HG02852 (cell line): Measurements from ENCODE around the gene PLXNA4.

Source experiments
- ATAC-seq: cut with Tn5 transposase; IDR thresholded peaks from one replicate; pipeline ENCODE4 v1.9.1; 2021; ENCODE audit warnings: mild to moderate bottlenecking, moderate library complexity; ENCODE audit not compliant: unreplicated experiment

Gene PLXNA4

DNA sequence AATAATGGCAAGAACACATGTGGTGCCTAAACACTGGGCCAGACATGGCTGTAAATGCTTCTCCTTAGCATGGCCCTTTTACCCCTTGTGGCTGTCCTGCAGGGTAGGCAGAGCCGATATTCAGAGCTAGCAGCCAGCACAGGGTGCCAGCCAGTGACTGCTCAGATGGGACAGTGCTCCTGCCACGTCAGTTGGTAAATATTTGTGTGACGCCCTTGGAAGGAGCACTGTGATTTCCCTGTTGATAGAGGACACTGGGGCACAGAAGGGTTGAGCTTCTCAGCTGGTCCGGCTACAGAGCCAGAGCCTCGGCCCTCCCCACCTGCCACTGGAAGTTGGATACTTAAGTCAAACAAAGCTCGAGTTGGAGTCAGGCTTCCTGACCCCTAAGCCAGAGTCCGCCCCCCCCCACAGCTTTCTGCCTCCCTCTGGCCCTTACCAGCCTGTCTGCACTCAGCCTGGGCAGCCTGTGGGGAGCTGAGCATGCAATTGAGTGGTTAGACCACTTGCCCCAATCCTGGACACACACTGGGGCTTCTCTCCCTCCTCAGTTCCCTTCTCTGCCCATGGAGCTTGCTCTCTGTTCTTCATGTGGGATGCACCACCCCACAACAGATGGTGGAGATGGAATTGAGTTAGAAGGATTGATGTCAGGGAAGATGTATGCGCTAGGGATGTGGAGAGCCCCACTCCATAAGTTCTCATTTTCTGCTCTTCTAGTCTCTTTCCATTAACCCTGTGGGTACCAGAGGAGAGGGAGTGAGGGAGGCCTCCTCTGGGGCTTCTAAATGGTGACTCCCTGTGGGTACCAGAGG is 350.8 kb downstream of the PLXNA4 start:
- no peak for ATAC-seq

DNA sequence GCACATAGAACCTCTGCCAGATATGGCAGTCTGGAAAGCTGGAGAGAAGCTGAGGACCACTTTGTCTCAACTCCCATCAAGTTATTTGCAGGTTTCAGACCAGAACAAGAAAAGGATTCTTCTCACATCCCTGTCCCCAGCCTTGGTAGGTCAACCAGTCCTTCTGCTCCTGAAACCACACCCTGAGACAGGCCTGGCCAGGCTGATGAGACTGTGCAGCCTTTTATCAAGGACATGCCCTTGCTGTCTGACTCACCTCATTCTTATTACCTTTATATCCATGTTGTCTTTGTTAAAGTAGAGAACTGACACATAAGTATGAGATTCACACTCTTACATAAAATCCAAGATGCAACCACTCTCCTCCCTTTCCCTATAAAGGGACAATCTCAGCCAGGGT is 354.9 kb downstream of the PLXNA4 start:
- no peak for ATAC-seq

DNA sequence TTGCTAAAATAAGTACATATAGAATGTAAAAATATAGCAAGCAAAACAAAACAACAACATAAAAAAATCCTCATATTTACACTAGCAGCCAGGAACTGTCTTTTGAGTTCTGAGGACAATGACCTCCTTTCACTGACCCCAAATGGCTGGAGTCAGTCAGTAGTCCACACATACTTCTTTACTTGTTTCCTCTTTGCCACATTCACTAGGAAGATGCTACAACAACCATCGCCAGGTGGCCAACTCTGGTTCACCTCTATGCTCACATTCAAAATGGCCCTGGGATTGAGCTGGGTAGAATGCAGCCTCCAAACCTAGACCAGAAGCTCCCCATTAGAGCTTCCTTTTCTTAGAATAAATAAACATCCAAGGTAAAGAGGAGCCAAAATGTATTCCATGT is 356.2 kb downstream of the PLXNA4 start:
- no peak for ATAC-seq

DNA sequence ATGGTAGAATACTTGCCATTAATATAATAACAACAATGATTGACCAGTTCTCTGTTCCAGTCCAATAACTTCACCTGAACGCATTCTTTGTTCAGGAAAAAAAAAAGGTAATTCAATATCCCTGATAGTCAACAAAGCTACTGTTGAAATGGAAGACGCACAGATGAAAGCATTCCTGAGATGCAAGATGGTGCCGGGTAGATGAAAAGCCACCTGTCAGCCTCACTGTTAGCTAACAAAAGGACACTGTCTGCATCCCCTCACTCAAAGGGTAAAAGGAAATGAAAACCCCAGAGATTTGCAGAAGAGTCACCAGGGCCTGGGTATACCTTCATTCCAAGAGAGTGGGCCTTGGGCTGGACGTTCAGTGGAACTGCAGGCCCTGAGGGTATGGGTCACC is 357.4 kb downstream of the PLXNA4 start:
- no peak for ATAC-seq

GRCh38 chr7:132216847-132217525 is 359.3 kb downstream of the PLXNA4 start:
- ATAC-seq, result no peak

GRCh38 chr7:132214452-132214851 is 361.8 kb downstream of the PLXNA4 start:
- ATAC-seq, result no peak

- ATAC-seq, result no peak
These were observed 362.7 kb downstream of the PLXNA4 start for GRCh38 chr7:132213583-132213982.

DNA sequence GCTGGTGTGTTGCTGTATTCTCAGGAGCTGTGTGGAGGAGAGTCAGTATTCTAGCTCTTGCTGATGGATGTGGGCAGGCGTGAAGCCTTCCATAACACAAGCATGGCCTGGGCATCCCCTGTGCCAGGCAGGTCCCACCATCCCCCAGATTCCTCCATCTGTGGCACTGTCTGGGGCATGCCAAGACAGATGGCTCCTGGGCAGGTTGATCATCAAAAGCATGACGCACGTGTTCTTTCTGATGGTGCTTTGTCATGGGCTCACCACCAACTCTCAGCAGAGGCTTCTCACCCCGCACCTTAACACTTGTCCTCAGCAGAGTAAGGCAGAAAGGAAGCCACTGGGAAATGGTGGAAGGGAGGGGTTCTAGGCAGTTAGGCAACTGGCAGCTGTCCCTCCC is 364.3 kb downstream of the PLXNA4 start:
- no peak for ATAC-seq

GRCh38 chr7:132210821-132211220 is 365.4 kb downstream of the PLXNA4 start:
- no peak for ATAC-seq

DNA sequence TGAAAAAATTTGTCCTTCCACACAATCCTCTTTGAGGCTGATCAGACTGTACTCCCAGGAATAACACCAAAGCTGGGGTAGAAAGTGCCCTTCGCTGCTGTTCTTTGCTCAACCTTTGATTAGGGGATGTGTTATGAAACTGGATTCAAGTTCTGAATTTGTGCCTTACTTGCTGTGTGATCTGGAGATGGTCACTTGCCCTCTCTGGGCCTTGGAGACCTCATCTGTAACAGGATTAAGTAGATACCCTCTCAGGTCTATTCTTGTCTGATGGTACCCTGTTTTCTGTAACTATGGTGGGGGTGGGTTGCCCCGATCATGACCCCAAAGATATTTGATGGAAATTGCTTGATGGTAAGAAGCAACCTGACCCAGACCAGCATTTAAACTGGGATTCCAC is 368.5 kb downstream of the PLXNA4 start:
- no peak for ATAC-seq

- ATAC-seq, result no peak
These were observed 369.1 kb downstream of the PLXNA4 start for GRCh38 chr7:132207211-132207610.

GRCh38 chr7:132206594-132206993 is 369.7 kb downstream of the PLXNA4 start:
- ATAC-seq, result no peak

GRCh38 chr7:132205509-132205908 is 370.8 kb downstream of the PLXNA4 start:
- no peak for ATAC-seq

DNA sequence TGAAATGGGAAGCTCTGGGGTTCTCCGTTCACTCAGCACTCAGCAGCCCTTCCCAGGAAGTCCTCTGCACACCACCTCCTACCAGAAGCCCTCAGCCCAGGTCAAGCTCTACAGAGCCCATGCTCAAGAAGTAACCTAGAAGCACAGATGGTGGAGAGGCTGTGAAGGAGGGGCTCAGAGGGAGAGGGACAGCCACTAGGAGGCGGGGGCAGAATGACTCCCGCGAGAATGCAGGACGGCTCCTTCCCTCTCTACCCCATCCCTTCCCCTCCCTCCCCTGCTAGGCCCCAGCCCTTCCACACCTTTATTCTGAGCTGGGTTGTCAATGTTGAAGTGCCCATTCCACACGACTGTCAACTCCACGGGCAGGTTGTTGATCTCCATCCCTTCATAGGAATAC is 373.2 kb downstream of the PLXNA4 start:
- ATAC-seq, result no peak

DNA sequence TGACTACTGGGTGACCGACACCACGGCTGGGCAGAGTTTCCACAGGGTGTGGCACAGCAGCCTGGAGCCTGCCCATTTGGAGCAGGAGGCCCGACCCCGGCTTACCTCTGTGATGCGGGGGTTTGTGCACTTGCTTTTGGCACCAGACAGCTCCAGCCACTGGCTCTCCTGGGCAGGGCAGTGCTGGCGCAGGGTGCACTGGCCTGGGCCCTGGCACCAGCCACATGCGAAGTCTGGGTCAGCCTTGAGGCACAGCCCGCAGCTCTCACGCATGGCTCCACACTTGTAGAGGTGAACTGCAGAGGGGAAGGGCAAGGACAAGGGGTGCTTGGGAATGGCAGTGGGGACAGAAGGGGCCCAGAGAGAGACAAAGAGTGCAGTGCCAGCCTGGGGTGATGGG is 373.7 kb downstream of the PLXNA4 start:
- ATAC-seq, result no peak

DNA sequence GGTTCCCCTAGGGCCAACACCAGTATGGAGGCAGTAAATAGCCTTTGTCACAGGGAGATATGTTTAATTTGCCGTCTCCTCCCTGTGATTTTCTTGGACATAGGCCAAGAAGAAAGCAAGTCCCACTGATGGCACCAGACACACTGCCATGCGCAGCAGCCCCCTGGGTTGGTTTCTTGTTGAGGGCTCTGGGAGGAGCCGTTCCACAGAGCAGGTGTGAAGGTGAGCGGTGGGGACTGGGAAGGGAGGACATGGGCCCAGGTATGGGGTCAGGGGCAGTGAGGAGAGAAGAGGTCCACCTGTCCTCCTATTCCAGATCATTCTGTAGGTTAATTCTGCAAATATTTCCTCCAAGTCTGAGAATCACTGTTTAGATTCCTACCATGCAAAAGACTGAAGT is 376.1 kb downstream of the PLXNA4 start:
- ATAC-seq, result no peak

DNA sequence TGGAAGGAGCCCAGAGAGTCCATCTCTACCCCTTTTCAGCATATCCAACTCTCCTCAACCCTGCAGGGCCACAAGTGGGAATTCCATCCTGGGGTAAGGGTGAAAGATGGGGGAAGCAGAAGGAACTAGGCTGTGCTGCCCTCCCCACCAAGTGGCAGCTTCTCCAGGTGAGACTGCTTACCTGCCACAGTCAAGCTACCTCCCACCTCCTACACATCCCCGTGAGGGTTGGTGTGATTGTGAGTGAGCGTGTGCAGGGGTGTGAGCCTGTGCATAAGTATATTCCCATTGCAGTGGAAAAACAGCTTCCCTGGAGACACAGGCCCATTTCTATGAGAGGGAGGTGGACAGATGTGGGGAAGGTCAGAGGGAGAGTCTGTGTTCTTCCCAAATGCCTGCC is 376.6 kb downstream of the PLXNA4 start:
- no peak for ATAC-seq

- ATAC-seq, result no peak
These were observed 378.5 kb downstream of the PLXNA4 start for GRCh38 chr7:132197772-132198171.

- ATAC-seq, result no peak
These were observed 382.4 kb downstream of the PLXNA4 start for GRCh38 chr7:132193898-132194297.

DNA sequence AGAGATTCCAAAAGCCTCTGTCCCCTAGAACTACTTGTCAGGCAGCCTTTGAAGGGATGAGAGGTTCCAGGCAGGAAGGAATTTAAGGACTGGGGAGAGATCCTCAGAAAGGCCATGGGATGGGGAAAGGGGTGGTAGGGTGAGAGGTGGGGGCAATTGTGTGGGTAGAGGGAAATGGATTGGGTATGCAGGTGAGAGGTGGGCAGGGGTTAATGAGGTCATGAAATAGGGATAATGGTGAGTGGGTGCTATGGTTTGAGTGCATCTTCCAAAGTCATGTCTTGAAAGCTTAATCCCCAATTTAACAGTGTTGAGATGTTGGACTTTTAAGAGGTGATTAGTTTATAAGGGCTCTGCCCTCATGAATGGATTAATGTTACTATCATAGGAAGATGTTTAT is 383.5 kb downstream of the PLXNA4 start:
- ATAC-seq, result no peak

DNA sequence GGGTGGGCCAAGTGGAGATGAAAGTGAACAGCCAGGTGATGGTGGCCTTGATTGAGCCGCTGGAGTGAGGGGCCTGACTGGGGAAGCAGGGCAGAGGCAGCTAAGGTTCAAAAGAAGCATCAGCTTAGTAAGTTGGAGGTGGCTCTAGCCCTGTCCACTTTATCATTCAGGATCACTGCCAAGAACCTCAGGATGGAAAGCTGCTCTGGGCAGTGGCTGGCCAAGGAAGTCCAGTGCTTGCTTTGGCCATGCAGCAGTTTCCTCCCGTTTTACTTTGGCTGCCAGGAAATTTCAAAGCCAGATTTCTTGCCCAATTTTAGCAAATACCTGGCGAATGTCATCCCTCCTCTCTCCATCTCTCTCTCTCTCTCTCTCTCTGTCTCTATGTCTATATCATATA is 384.9 kb downstream of the PLXNA4 start:
- no peak for ATAC-seq

GRCh38 chr7:132190683-132191082 is 385.6 kb downstream of the PLXNA4 start:
- ATAC-seq, result no peak

- ATAC-seq, result no peak
These were observed 386.4 kb downstream of the PLXNA4 start for GRCh38 chr7:132189881-132190280.
